ENCODE data around the gene BLOC1S5. TPM values are rescaled to one million over a fixed set of nuclear protein-coding genes. Genes with fewer than 3 reads are reported as not detected.

Gene BLOC1S5
- total and polyA plus RNA-seq, 2 experiments from 2014 or later: 10.2 to 10.8 TPM

DNA sequence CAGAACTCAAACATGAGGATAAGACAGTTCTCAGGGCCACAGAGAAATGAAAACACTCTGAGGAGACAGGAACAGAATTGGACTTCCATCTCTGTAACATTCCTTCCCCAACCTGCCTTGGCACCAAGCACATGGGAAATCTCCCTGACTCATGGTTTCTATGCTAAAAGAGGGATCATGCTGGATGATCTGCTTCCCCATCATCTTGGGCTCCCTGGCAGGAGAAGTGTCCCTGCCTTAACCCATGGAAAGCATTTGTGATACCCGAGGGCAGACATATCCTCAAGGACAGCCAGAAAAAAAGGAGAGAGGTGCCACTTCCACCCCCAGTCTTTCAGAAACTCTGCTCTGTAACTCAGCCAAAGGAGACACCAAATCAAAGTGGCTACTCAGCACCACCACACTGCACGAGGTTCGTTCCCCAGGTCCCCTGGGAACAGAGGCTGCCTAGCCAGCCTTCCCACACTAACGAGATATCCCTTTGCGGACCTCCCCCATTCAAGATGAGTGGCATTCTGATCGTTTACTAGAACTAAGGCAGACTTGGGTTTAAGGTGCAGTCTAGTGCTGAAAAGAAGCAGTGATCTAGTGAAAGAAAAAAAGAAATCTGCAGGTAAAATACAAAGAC is 34.8 kb downstream of the BLOC1S5 start:
- no peaks in the 10 kb centered on the region for H3K4me1 ChIP-seq (ENCODE audit: low read depth)
- H3K27me3 ChIP-seq: no peaks in the 10 kb centered on the region
- H3K4me3 ChIP-seq: no peak overlapping the region
- H3K36me3 ChIP-seq: no peaks in the 10 kb centered on the region
- H3K27ac ChIP-seq: no peak overlapping the region
- TF ChIP-seq, protein P1, sequence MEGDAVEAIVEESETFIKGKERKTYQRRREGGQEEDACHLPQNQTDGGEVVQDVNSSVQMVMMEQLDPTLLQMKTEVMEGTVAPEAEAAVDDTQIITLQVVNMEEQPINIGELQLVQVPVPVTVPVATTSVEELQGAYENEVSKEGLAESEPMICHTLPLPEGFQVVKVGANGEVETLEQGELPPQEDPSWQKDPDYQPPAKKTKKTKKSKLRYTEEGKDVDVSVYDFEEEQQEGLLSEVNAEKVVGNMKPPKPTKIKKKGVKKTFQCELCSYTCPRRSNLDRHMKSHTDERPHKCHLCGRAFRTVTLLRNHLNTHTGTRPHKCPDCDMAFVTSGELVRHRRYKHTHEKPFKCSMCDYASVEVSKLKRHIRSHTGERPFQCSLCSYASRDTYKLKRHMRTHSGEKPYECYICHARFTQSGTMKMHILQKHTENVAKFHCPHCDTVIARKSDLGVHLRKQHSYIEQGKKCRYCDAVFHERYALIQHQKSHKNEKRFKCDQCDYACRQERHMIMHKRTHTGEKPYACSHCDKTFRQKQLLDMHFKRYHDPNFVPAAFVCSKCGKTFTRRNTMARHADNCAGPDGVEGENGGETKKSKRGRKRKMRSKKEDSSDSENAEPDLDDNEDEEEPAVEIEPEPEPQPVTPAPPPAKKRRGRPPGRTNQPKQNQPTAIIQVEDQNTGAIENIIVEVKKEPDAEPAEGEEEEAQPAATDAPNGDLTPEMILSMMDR (IDR thresholded peaks at IDR 0.05; ENCODE audit: low read depth, low read length): no peak
- DNase-seq (ENCODE audit: low read depth in 1 of 2, low spot score in 1 of 2): peak; percentile 6 to 32
- no peaks in the 10 kb centered on the region for H3K9me3 ChIP-seq (ENCODE audit: low read depth)

DNA sequence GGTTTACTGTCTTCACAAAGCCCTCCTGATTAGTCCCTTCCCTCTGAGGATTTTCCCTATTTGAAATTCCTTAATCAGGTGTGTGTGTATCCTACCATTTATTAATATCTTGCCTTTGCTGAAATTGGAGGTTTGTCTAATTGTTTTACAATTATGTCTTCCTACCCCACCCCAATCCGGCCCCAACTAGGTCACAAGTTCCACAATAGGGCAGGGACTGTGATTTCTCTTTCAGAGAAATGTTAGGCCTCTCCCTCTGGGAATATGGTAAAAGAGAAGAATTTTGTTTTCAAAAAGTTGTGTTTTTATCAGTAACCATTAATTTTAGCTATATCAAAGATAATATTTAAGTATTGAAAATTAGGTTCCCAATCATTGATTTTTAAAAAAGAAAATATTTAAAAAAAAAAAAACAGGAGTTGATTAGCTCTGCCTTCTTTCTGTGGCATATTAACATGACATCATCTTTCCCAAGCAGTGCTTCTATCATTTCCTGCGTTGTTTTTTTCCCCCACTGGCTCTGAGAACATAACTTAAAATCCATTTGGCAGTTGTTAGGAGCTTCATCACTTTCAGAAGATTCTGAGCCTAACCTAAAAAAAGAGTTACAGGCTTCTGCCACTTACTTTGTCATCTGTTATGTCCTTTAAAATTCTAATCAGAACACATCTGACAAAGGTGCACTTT is 36.1 kb downstream of the BLOC1S5 start:
- Histone ChIP-seq H3K4me3 (no peak overlapping the region), H3K9me3 (ENCODE audit: low read depth) (no peaks in the 10 kb centered on the region), H3K27me3 (no peaks in the 10 kb centered on the region), H3K27ac (no peak overlapping the region), H3K4me1 (ENCODE audit: low read depth) (no peaks in the 10 kb centered on the region), H3K36me3 (no peaks in the 10 kb centered on the region)
- TF ChIP-seq, protein P1 (IDR thresholded peaks at IDR 0.05; ENCODE audit: low read depth, low read length): no peak
- peak in 1 of 2 donors; percentile 61 for DNase-seq (ENCODE audit: low read depth in 1 of 2, low spot score in 1 of 2)

DNA sequence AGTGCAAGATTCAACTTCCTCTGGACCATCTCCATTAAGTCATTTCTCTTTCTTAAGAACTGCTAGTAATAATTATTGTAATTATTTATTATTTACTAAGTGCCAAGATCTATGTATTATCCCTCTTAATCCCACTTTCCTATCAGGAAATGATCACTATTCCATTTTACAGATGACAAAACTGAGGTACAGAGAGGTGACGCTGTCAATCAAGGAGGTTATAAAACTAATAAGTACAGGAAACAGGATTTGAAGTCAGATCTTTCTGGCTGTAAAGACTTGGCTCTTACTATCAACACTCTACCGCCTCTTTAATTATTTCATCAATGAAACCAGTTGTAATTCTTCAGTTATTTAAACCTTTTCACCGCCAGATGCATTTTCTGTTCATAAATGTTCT is 37.4 kb downstream of the BLOC1S5 start:
- H3K4me3 ChIP-seq: no peak overlapping the region
- TF ChIP-seq, protein P1 (IDR thresholded peaks at IDR 0.05; ENCODE audit: low read depth, low read length): no peak
- no peaks in the 10 kb centered on the region for H3K27me3 ChIP-seq
- no peaks in the 10 kb centered on the region for H3K9me3 ChIP-seq (ENCODE audit: low read depth)
- H3K4me1 ChIP-seq (ENCODE audit: low read depth): no peaks in the 10 kb centered on the region
- no peak overlapping the region for H3K27ac ChIP-seq
- no peak for DNase-seq (ENCODE audit: low read depth in 1 of 2, low spot score in 1 of 2)
- H3K36me3 ChIP-seq: no peaks in the 10 kb centered on the region

DNA sequence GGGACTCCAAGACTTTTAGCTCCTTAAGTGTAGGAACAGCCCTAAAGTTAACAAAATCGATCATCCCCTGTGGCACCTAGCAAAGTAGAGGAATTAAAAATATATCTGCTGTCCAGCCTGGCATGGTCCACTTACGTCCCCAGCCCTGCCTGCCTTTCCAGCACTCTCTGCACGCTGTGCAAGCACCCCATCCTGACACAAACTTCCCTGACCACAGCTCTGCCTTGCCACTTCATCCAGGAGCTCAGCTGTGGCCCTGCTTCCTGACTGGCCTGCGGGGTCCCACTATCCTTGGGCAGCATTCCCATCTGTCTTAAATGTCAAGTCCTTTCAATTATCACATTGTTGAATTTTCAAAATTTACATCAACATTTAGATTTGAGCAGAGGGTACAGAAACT is 39.0 kb downstream of the BLOC1S5 start:
- no peaks in the 10 kb centered on the region for H3K4me1 ChIP-seq (ENCODE audit: low read depth)
- H3K36me3 ChIP-seq: no peaks in the 10 kb centered on the region
- no peaks in the 10 kb centered on the region for H3K9me3 ChIP-seq (ENCODE audit: low read depth)
- H3K27me3 ChIP-seq: no peaks in the 10 kb centered on the region
- H3K27ac ChIP-seq: no peak overlapping the region
- H3K4me3 ChIP-seq: no peak overlapping the region
- TF ChIP-seq, protein P1 (IDR thresholded peaks at IDR 0.05; ENCODE audit: low read depth, low read length): no peak
- no peak for DNase-seq (ENCODE audit: low read depth in 1 of 2, low spot score in 1 of 2)

DNA sequence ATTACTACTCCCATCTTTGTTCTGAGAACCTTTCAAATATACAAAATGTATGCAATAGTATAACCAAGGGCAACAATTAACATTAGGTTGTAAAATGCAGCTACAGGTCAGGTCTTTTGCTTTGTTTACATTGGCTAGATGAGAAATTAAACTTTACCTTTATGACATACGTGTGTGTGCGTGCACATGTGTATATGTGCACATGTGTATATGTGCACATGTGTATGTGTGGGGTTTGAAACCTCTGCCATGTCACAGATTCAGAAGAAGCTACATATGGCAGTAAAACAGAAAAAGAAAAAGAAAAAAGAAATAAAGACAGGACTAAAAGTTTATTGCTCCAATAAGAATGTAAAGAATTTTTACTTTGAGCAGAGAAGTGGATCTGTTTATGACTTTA is 40.6 kb downstream of the BLOC1S5 start:
- H3K36me3 ChIP-seq: no peaks in the 10 kb centered on the region
- H3K9me3 ChIP-seq (ENCODE audit: low read depth): no peaks in the 10 kb centered on the region
- H3K27me3 ChIP-seq: no peaks in the 10 kb centered on the region
- H3K4me3 ChIP-seq: no peak overlapping the region
- H3K4me1 ChIP-seq (ENCODE audit: low read depth): no peaks in the 10 kb centered on the region
- H3K27ac ChIP-seq: no peak overlapping the region
- TF ChIP-seq, protein P1 (IDR thresholded peaks at IDR 0.05; ENCODE audit: low read depth, low read length): no peak
- DNase-seq (ENCODE audit: low read depth in 1 of 2, low spot score in 1 of 2): no peak
